SU-DHL-6 (cell line): ENCODE results near the gene ZNF592.

Source experiments
- H2AFZ ChIP-seq: fragments of 200-600 bp; sonication (generic); 2 replicates; pipeline ENCODE4 v1.6.1; 2014; ENCODE audit warnings: low read depth, mild to moderate bottlenecking, moderate library complexity, mixed read lengths, antibody characterized with exemption, low read length; ENCODE audit not compliant: severe bottlenecking
- H3F3A ChIP-seq: fragments of 200-600 bp; shearing (Covaris generic); 2 replicates; pipeline ENCODE4 v1.6.0; 2016; ENCODE audit warnings: antibody characterized with exemption, mild to moderate bottlenecking; ENCODE audit not compliant: insufficient read depth
- H3K27ac ChIP-seq: fragments of 200-600 bp; sonication (generic); 2 replicates; pipeline ENCODE4 v1.5.1; 2016; ENCODE audit warnings: low read depth, mild to moderate bottlenecking, low read length, moderate library complexity, mixed read lengths
- H3K27me3 ChIP-seq: fragments of 200-600 bp; sonication (generic), shearing (Covaris generic); 2 replicates; pipeline ENCODE4 v1.6.0; 2014; ENCODE audit warnings: mild to moderate bottlenecking, low read length
- H3K36me3 ChIP-seq: fragments of 200-600 bp; sonication (generic); 2 replicates; pipeline ENCODE4 v1.6.1; 2014; ENCODE audit warnings: mild to moderate bottlenecking, low read length, mixed read lengths
- H3K4me2 ChIP-seq: fragments of 300-600, 200-600 bp; shearing (Covaris generic), sonication (generic); 2 replicates; pipeline ENCODE4 v1.6.0; 2014; ENCODE audit warnings: low read length, low read depth, mild to moderate bottlenecking; ENCODE audit not compliant: poor library complexity, severe bottlenecking
- H3K4me3 ChIP-seq: fragments of 200-600 bp; sonication (generic); 2 replicates; pipeline ENCODE4 v1.5.1; 2014; ENCODE audit warnings: antibody characterized with exemption, low read length, mild to moderate bottlenecking, mixed read lengths; ENCODE audit not compliant: insufficient read depth, poor library complexity, severe bottlenecking
- H3K79me2 ChIP-seq: fragments of 200-600 bp; sonication (generic); 2 replicates; pipeline ENCODE4 v1.6.1; 2014; ENCODE audit warnings: mild to moderate bottlenecking, low read length, moderate library complexity; ENCODE audit not compliant: insufficient read depth
- H3K9ac ChIP-seq: fragments of 200-600 bp; sonication (generic); 2 replicates; pipeline ENCODE4 v1.7.0; 2014; ENCODE audit warnings: mild to moderate bottlenecking, low read length
- H3K9me2 ChIP-seq: fragments of 200-600 bp; sonication (generic); replicated peaks from 2 replicates; pipeline ENCODE4 v1.6.1; 2014; ENCODE audit warnings: low read length; ENCODE audit not compliant: insufficient read depth
- H3K9me3 ChIP-seq: fragments of 200-600 bp; sonication (generic); 2 replicates; pipeline ENCODE4 v1.6.1; 2014; ENCODE audit warnings: low read length, mixed read lengths; ENCODE audit not compliant: insufficient read depth
- H4K20me1 ChIP-seq: fragments of 200-600 bp; sonication (generic); 2 replicates; pipeline ENCODE4 v1.6.1; 2014; ENCODE audit warnings: low read depth, mild to moderate bottlenecking, antibody characterized with exemption, low read length, moderate library complexity, mixed read lengths
- CTCF ChIP-seq: fragments of 200-600 bp; sonication (generic); IDR thresholded peaks from one replicate; pipeline ENCODE4 v1.5.1; 2017; ENCODE audit warnings: antibody characterized with exemption, mild to moderate bottlenecking, low read length, moderate library complexity; ENCODE audit not compliant: insufficient read depth, poor library complexity, severe bottlenecking
- EZH2phosphoT487 ChIP-seq: fragments of 200-600 bp; sonication (generic), shearing (Covaris generic); conservative IDR thresholded peaks from 2 replicates; pipeline ENCODE4 v1.6.1; 2018; ENCODE audit warnings: mild to moderate bottlenecking, antibody characterized with exemption, low read length, moderate library complexity, mixed read lengths

Gene ZNF592

GRCh38 chr15:84764585-84764984, 16.2 kb downstream of the ZNF592 start:
- H3F3A ChIP-seq, result no peaks in the 10 kb centered on the region
- TF ChIP-seq EZH2phosphoT487, result no peak
- no peak for TF ChIP-seq CTCF
- H4K20me1 ChIP-seq, result peaks cover 21% of the 10 kb centered on the region; the same call in 1 of the 2 replicates
- no peaks in the 10 kb centered on the region for H3K27me3 ChIP-seq
- H3K9me3 ChIP-seq, result no peaks in the 10 kb centered on the region
- no peak overlapping the region for H3K4me2 ChIP-seq
- no peak overlapping the region for H3K4me3 ChIP-seq
- H3K36me3 ChIP-seq, result 0 out of 2 replicates have a peak, but pooled peaks cover 4% of the 10 kb centered on the region
- H3K9ac ChIP-seq, result no peak overlapping the region
- H2AFZ ChIP-seq, result no peak overlapping the region
- H3K27ac ChIP-seq, result no peak overlapping the region
- H3K79me2 ChIP-seq, result peaks cover 86% of the 10 kb centered on the region
- no peaks in the 10 kb centered on the region for H3K9me2 ChIP-seq

- Histone ChIP-seq H3K4me2 (no peak overlapping the region), H3K27ac (no peak overlapping the region), H3K27me3 (no peaks in the 10 kb centered on the region), H3K79me2 (peaks cover 86% of the 10 kb centered on the region), H3F3A (no peaks in the 10 kb centered on the region), H3K36me3 (0 out of 2 replicates have a peak, but pooled peaks cover 4% of the 10 kb centered on the region), H3K9ac (no peak overlapping the region), H3K9me3 (no peaks in the 10 kb centered on the region), H4K20me1 (peaks cover 21% of the 10 kb centered on the region; the same call in 1 of the 2 replicates), H2AFZ (no peak overlapping the region), H3K9me2 (no peaks in the 10 kb centered on the region), H3K4me3 (no peak overlapping the region)
- no peak for TF ChIP-seq CTCF
Observed at GRCh38 chr15:84764989-84765388, 16.6 kb downstream of the ZNF592 start.

GRCh38 chr15:84765675-84766074, 17.3 kb downstream of the ZNF592 start:
- Histone ChIP-seq H2AFZ (no peak overlapping the region), H3K27ac (no peak overlapping the region), H3K9me3 (no peaks in the 10 kb centered on the region), H3K4me3 (no peak overlapping the region), H3K9ac (no peak overlapping the region), H3K27me3 (no peaks in the 10 kb centered on the region), H4K20me1 (peaks cover 21% of the 10 kb centered on the region; the same call in 1 of the 2 replicates), H3K79me2 (peaks cover 86% of the 10 kb centered on the region), H3F3A (no peaks in the 10 kb centered on the region), H3K9me2 (no peaks in the 10 kb centered on the region), H3K4me2 (no peak overlapping the region), H3K36me3 (0 out of 2 replicates have a peak, but pooled peaks cover 4% of the 10 kb centered on the region)
- TF ChIP-seq CTCF (no peak), EZH2phosphoT487 (no peak)
